Subcutaneous abdominal adipose tissue (tissue), 5 donors: Measurements from ENCODE around the gene CEP76.

Experiments
- H3K27ac ChIP-seq: one replicate; pipeline ENCODE4 v1.7.0; 2013; ENCODE audit warnings: low read depth, mild to moderate bottlenecking, inconsistent platforms, low read length, moderate library complexity
- H3K27me3 ChIP-seq, 5 donors: one replicate each; pipeline ENCODE4 v1.7.0; 2013; ENCODE audit warnings: low read length in 5 of 5, inconsistent platforms in 1 of 5; ENCODE audit not compliant: control insufficient read depth in 5 of 5, insufficient read depth in 4 of 5
- H3K36me3 ChIP-seq, 5 donors: one replicate each; pipeline ENCODE4 v1.7.0; 2013; ENCODE audit warnings: low read length in 5 of 5; ENCODE audit not compliant: control insufficient read depth in 5 of 5, insufficient read depth in 5 of 5
- H3K4me1 ChIP-seq, 5 donors: one replicate each; pipeline ENCODE4 v1.7.0; 2013; ENCODE audit warnings: low read length in 5 of 5, mild to moderate bottlenecking in 3 of 5, moderate library complexity in 1 of 5; ENCODE audit not compliant: control insufficient read depth in 5 of 5, insufficient read depth in 5 of 5
- H3K4me3 ChIP-seq, 5 donors: one replicate each; pipeline ENCODE4 v1.7.0; 2013; ENCODE audit warnings: low read length in 5 of 5, low read depth in 1 of 5
- H3K9ac ChIP-seq, 5 donors: one replicate each; pipeline ENCODE4 v1.7.0; 2013; ENCODE audit warnings: low read length in 5 of 5, mild to moderate bottlenecking in 4 of 5, moderate library complexity in 3 of 5
- H3K9me3 ChIP-seq, 5 donors: one replicate each; pipeline ENCODE4 v1.7.0; 2013; ENCODE audit warnings: low read length in 5 of 5; ENCODE audit not compliant: control insufficient read depth in 5 of 5
- donor health status: healthy.
- donor health status: healthy.
- donor health status: healthy.
- donor health status: healthy.
- donor health status: healthy.

The CEP76 gene

DNA sequence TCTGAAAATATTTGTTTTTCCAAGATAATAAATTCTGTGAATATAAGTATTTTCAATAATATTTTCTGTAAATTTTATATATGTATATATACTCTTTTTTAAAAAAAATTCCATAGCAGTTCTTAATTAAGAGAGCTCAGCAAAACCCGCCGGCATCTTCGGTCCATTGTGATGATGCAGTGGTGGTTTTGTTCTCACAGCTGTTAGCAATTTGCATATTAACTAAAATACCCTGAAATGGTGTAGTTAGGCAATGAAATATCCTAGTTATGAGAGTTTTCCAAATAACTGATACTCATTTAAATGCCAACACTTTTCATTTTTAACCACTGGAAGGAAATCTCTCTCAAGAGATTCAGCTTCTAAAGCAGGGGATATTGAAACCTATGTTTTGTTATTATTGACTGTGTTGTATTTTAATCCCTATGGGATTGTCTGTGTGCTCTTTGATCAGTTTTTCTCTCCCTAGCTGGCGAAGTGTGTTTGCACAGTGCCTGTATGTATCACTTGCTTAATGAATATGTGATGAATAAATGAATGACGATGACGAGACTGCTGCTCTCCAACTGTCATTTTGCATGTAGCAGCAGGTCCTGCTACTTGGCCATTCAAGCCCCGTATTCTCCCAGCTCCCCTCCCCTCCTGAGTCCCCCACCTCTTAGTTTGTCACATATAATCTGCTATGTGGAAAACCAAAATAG, 42.7 kb upstream of the CEP76 start:
- Histone ChIP-seq H3K9ac (no peak overlapping the region), H3K4me3 (no peak overlapping the region), H3K36me3 (no peaks in the 10 kb centered on the region), H3K9me3 (no peaks in the 10 kb centered on the region), H3K27ac (no peak overlapping the region), H3K27me3 (no peaks in the 10 kb centered on the region), H3K4me1 (no peaks in the 10 kb centered on the region)

DNA sequence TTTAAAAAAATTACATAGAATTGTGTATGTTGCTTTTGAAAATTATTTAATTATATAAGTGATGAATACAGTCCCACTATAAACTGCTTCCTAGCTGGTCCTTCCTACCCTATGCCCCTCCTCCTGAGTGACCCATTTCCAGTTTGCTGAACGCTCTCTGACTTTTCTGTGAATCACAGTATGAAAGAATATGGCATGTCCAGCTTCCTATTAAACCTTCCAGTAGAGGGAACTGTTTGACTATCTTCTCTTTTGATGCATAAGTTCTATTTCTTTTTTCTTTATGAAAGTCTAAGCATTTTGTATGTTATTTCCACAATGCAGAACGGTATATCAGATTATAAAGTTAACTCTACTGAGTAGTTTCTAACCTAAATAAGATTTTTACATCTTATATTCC, 41.6 kb upstream of the CEP76 start:
- no peak overlapping the region for H3K4me3 ChIP-seq
- no peaks in the 10 kb centered on the region for H3K9me3 ChIP-seq
- H3K27me3 ChIP-seq: no peaks in the 10 kb centered on the region
- no peak overlapping the region for H3K27ac ChIP-seq
- no peak overlapping the region for H3K9ac ChIP-seq
- no peaks in the 10 kb centered on the region for H3K4me1 ChIP-seq
- no peaks in the 10 kb centered on the region for H3K36me3 ChIP-seq

- no peak overlapping the region for H3K4me3 ChIP-seq
- H3K27ac ChIP-seq: no peak overlapping the region
- no peaks in the 10 kb centered on the region for H3K36me3 ChIP-seq
- no peak overlapping the region for H3K9ac ChIP-seq
- no peaks in the 10 kb centered on the region for H3K9me3 ChIP-seq
- no peaks in the 10 kb centered on the region for H3K4me1 ChIP-seq
- no peaks in the 10 kb centered on the region for H3K27me3 ChIP-seq
These were observed 39.9 kb upstream of the CEP76 start for GRCh38 chr18:12742453-12742852.

GRCh38 chr18:12741351-12741750, 38.8 kb upstream of the CEP76 start:
- Histone ChIP-seq H3K27me3 (no peaks in the 10 kb centered on the region), H3K27ac (no peak overlapping the region), H3K4me1 (no peaks in the 10 kb centered on the region), H3K9ac (no peak overlapping the region), H3K36me3 (no peaks in the 10 kb centered on the region), H3K4me3 (no peak overlapping the region), H3K9me3 (no peaks in the 10 kb centered on the region)

DNA sequence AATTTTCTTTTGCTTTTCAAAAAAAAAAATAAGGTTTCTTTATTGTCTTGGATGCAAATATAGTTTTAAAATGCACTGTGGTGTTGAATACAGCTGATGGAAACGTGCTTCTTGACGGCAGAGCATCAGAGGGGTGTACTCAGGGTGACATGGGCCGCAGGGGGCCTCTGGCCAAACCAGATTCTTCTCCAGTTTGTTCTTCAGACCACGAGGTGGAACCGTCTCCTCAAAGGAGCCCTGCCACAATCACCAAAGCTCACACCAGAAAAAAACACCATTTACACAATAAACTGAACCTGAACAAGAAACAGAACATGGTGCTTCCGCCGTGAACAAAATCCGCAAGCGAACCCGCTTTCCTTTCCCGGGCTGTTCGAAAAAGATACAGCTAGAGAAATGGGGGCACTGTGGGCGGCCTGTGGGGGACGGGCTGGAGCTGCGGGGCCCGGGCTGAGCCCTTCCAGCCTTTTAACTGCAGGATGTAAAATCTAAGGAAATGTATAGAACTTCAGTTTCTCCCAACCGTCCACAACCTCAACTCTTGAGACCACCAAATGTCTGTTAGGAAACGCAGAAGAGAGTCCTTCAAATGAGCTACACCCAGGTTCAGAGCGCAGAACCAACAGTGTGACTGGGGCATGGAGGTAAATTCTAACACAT, 34.9 kb upstream of the CEP76 start:
- H3K9ac ChIP-seq: no peak overlapping the region
- no peaks in the 10 kb centered on the region for H3K9me3 ChIP-seq
- H3K4me1 ChIP-seq: no peaks in the 10 kb centered on the region
- no peaks in the 10 kb centered on the region for H3K36me3 ChIP-seq
- H3K27ac ChIP-seq: no peak overlapping the region
- no peaks in the 10 kb centered on the region for H3K27me3 ChIP-seq
- no peak overlapping the region for H3K4me3 ChIP-seq

- Histone ChIP-seq H3K9me3 (no peaks in the 10 kb centered on the region), H3K4me1 (no peaks in the 10 kb centered on the region), H3K27ac (no peak overlapping the region), H3K9ac (no peak overlapping the region), H3K4me3 (no peak overlapping the region), H3K36me3 (peaks cover 31 to 48% (median 43%) of the 10 kb centered on the region in 5 donors), H3K27me3 (no peaks in the 10 kb centered on the region)
These were observed 24.4 kb upstream of the CEP76 start for GRCh38 chr18:12726774-12727550.

DNA sequence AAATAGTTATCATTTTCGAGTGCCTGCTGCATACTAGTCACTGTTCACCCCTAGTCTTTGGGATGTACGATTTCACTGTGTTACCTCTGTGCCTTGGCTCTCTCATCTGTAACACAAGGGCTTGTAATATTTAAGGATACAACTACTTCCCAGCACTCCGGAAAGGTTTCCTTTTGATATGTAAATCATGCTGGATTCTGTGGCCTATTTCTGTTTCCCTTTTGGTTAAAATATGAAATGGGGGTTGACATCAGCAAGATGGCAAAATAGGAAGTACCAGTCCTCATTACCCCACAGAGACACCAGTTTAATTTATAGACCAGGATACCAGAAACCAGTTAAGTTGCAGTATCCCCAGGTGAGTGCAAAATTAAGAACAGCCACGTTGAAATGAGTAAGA, 23.8 kb upstream of the CEP76 start:
- Histone ChIP-seq H3K9me3 (no peaks in the 10 kb centered on the region), H3K4me3 (no peak overlapping the region), H3K27ac (no peak overlapping the region), H3K4me1 (no peaks in the 10 kb centered on the region), H3K27me3 (no peaks in the 10 kb centered on the region), H3K36me3 (peaks cover 38 to 51% (median 45%) of the 10 kb centered on the region in 5 donors), H3K9ac (no peak overlapping the region)

- Histone ChIP-seq H3K9ac (no peak overlapping the region), H3K36me3 (peaks cover 53 to 79% (median 66%) of the 10 kb centered on the region in 5 donors), H3K27me3 (no peaks in the 10 kb centered on the region), H3K9me3 (no peaks in the 10 kb centered on the region), H3K4me1 (no peaks in the 10 kb centered on the region), H3K4me3 (no peak overlapping the region), H3K27ac (no peak overlapping the region)
These were observed 20.2 kb upstream of the CEP76 start for GRCh38 chr18:12722731-12723130.

DNA sequence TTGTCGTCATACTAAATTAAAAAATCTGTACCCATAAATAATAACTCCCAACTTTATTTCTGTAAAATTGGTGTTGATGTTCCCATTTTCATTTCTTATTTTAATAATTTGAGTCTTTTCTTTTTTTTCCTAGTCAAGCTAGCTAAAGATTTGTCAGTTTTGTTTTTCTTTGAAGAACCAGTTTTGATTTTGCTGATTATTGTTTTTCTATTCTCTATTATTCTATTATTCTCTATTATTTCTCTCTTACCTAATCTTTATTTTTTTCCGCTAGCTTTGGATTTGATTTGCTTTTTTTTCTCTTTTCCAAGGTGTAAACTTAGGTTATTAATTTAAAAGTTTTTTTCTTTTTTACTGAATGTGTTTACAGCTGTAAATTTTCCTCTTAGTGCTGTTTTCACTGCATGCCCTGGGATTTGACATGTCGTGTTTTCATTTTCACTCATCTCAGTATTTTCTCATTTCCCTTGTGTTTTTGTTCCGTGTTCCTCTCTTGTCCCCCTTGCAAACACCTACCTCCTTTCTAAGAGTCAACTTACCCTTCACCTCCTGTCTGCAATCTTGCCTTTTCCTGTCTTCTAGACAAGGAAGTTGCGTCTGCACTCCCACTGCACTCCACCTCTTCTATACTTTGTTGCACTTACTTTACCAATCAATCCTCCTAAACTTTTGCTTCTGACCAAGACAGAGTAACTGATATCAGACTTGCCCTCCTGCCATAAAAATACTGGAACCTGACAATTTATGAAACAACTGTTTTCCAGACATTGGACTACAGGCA, 19.2 kb upstream of the CEP76 start:
- Histone ChIP-seq H3K9me3 (no peaks in the 10 kb centered on the region), H3K4me1 (no peaks in the 10 kb centered on the region), H3K27me3 (no peaks in the 10 kb centered on the region), H3K36me3 (peaks cover 56 to 81% (median 64%) of the 10 kb centered on the region in 5 donors), H3K27ac (no peak overlapping the region), H3K9ac (no peak overlapping the region), H3K4me3 (no peak overlapping the region)
